HG02938 (cell line): ENCODE data around the gene GIT1.
"Not testable (repeated sequence)": the region's sequence is repeated elsewhere in the genome, so short reads cannot be mapped to it uniquely, and the experiment has no call there.

Source experiments
- ATAC-seq: cut with Tn5 transposase; IDR thresholded peaks from one replicate; pipeline ENCODE4 v1.9.1; 2021; ENCODE audit warnings: mild to moderate bottlenecking, moderate library complexity; ENCODE audit not compliant: unreplicated experiment

The GIT1 gene

GRCh38 chr17:29568331-29569244 is 20.9 kb downstream of the GIT1 start, which contains the start of gene TP53I13:
Gene TP53I13 (plus strand): TSS chr17:29568701. CDS start chr17:29568759, 58 bp downstream.
- ATAC-seq, result no peak

GRCh38 chr17:29567554-29568330 is 21.7 kb downstream of the GIT1 start:
- no peak for ATAC-seq

- no peak for ATAC-seq
Observed at GRCh38 chr17:29567304-29567553, 22.2 kb downstream of the GIT1 start.

GRCh38 chr17:29566473-29567303 is 22.8 kb downstream of the GIT1 start, which contains the start of gene ABHD15:
Gene ABHD15 (minus strand): TSS chr17:29567037. CDS start chr17:29566966, 71 bp downstream.
- no peak for ATAC-seq

GRCh38 chr17:29565643-29566472 is 23.6 kb downstream of the GIT1 start:
- no peak for ATAC-seq

- no peak for ATAC-seq
Observed at GRCh38 chr17:29563816-29564215, 25.6 kb downstream of the GIT1 start.

- no peak for ATAC-seq
Observed at GRCh38 chr17:29562615-29563014, 26.8 kb downstream of the GIT1 start.

- no peak for ATAC-seq
Observed at GRCh38 chr17:29561554-29562517, 27.6 kb downstream of the GIT1 start.

- ATAC-seq, result no peak
Observed at GRCh38 chr17:29560316-29560715, 29.1 kb downstream of the GIT1 start.

- ATAC-seq, result no peak
Observed at GRCh38 chr17:29559640-29560039, 29.8 kb downstream of the GIT1 start.

- ATAC-seq, result not testable (repeated sequence)
Observed at GRCh38 chr17:29558139-29558538, 31.3 kb downstream of the GIT1 start.

GRCh38 chr17:29557739-29558116 is 31.7 kb downstream of the GIT1 start:
- no peak for ATAC-seq

GRCh38 chr17:29557085-29557738 is 32.2 kb downstream of the GIT1 start:
- no peak for ATAC-seq

- no peak for ATAC-seq
Observed at GRCh38 chr17:29555840-29556239, 33.6 kb downstream of the GIT1 start.

GRCh38 chr17:29549177-29549923 is 40.1 kb downstream of the GIT1 start:
- no peak for ATAC-seq

GRCh38 chr17:29546830-29547229 is 42.6 kb downstream of the GIT1 start:
- no peak for ATAC-seq

GRCh38 chr17:29546085-29546484 is 43.4 kb downstream of the GIT1 start:
- no peak for ATAC-seq

GRCh38 chr17:29544066-29544465 is 45.4 kb downstream of the GIT1 start:
- no peak for ATAC-seq
